HepG2 (cell line): ENCODE data around the gene MLX. TPM values are rescaled to one million over a fixed set of nuclear protein-coding genes. Genes with fewer than 3 reads are reported as not detected.

Experiments
- DMAP1 ChIP-seq: IDR thresholded peaks from 2 replicates; pipeline ENCODE4 v1.6.1; 2016
- DRAP1 ChIP-seq: IDR thresholded peaks from 2 replicates; pipeline ENCODE4 v1.6.1; 2016; ENCODE audit warnings: missing genetic modification reagents, missing compliant biosample characterization
- E2F5 ChIP-seq: sonication (generic); formaldehyde crosslinking; conservative IDR thresholded peaks from 2 replicates; pipeline ENCODE4 v1.4.0; 2020; ENCODE audit warnings: missing genetic modification reagents
- FOXK1 ChIP-seq: sonication (generic); formaldehyde crosslinking; IDR thresholded peaks from 2 replicates; pipeline ENCODE4 v1.4.0; 2020; ENCODE audit warnings: low read depth, missing genetic modification reagents, borderline replicate concordance
- HMGXB4 ChIP-seq, 2 experiments: sonication (generic) in 1 of 2; formaldehyde crosslinking in 1 of 2; IDR thresholded peaks; 2 replicates each; pipeline versions ENCODE4 v1.4.0 to v1.6.1; 2018 to 2020; ENCODE audit warnings: missing genetic modification reagents in 2 of 2, borderline replicate concordance in 1 of 2, low read depth in 1 of 2, mild to moderate bottlenecking in 1 of 2, missing biosample characterization in 1 of 2
- HNRNPUL1 ChIP-seq: fragments of 200-400 bp; formaldehyde crosslinking; IDR thresholded peaks from 2 replicates; pipeline ENCODE4 v1.6.1; 2017; ENCODE audit warnings: low read depth, mild to moderate bottlenecking, low read length, moderate library complexity
- IRF9 ChIP-seq: sonication (generic); formaldehyde crosslinking; IDR thresholded peaks from 2 replicates; pipeline ENCODE4 v1.8.0; 2022; ENCODE audit warnings: missing genetic modification reagents, mild to moderate bottlenecking, borderline replicate concordance
- NFKB2 ChIP-seq: sonication (generic); formaldehyde crosslinking; IDR thresholded peaks from 2 replicates; pipeline ENCODE4 v1.4.0; 2020; ENCODE audit warnings: missing genetic modification reagents, borderline replicate concordance
- NR2C2 ChIP-seq: sonication (generic); formaldehyde crosslinking; IDR thresholded peaks from 2 replicates; pipeline ENCODE4 v1.4.0; 2020; ENCODE audit warnings: missing genetic modification reagents, mild to moderate bottlenecking, moderate library complexity, borderline replicate concordance
- POLR2A ChIP-seq, 2 experiments: IDR thresholded peaks; 2 replicates each; pipeline ENCODE4 v1.6.1; 2011; ENCODE audit warnings: low read depth in 2 of 2, low read length in 2 of 2, mild to moderate bottlenecking in 1 of 2, moderate library complexity in 1 of 2; ENCODE audit not compliant: insufficient read depth in 1 of 2
- REST ChIP-seq, 2 experiments: IDR thresholded peaks; 2 replicates each; pipeline ENCODE4 v1.6.1; 2011 to 2012; ENCODE audit warnings: low read length in 2 of 2, borderline replicate concordance in 1 of 2, low read depth in 1 of 2, mild to moderate bottlenecking in 1 of 2, moderate library complexity in 1 of 2
- SMC3 ChIP-seq: IDR thresholded peaks from 2 replicates; pipeline ENCODE4 v1.6.1; 2011; ENCODE audit warnings: low read length, improper control_type of control experiment
- ZNF224 ChIP-seq: sonication (generic); formaldehyde crosslinking; IDR thresholded peaks from 2 replicates; pipeline ENCODE4 v1.5.0; 2020; ENCODE audit warnings: mild to moderate bottlenecking, missing genetic modification reagents
- ZNF414 ChIP-seq: sonication (generic); formaldehyde crosslinking; IDR thresholded peaks from 2 replicates; pipeline ENCODE4 v1.5.0; 2020; ENCODE audit warnings: missing genetic modification reagents
- ZNF574 ChIP-seq: sonication (generic); formaldehyde crosslinking; IDR thresholded peaks from 2 replicates; pipeline ENCODE4 v1.4.0; 2020; ENCODE audit warnings: missing genetic modification reagents
- ZNF580 ChIP-seq: IDR thresholded peaks from 2 replicates; pipeline ENCODE4 v1.6.1; 2016; ENCODE audit warnings: low read depth, borderline replicate concordance
- ZNF589 ChIP-seq: sonication (generic); formaldehyde crosslinking; conservative IDR thresholded peaks from 2 replicates; pipeline ENCODE4 v1.8.0; 2022; ENCODE audit warnings: mild to moderate bottlenecking, moderate library complexity, missing genetic modification reagents
- polyA plus RNA-seq, 8 experiments: library from polyadenylated mRNA; depleted of rRNA in 3 of 8; stranded (reverse) in 7 of 8; unstranded in 1 of 8; fragments of >200 nt; fragmentation: Illumina TruSeq in 4 of 8; extraction: Trizol in 4 of 8; gene quantifications; 2 replicates each; pipeline versions ENCODE4 v1.2.1 to v1.2.3, GENCODE V29; 2011 to 2016; ENCODE audit warnings: low read depth in 4 of 8, missing spikeins in 1 of 8, mixed read lengths in 1 of 8; ENCODE audit not compliant: insufficient read depth in 1 of 8
- total RNA-seq, 5 experiments: library from RNA; depleted of rRNA; stranded (reverse); fragments of >200 nt; fragmentation: Illumina TruSeq; extraction: Trizol; gene quantifications; 2 replicates each; pipeline ENCODE4 v1.2.3, GENCODE V29; 2016; ENCODE audit warnings: low read depth in 1 of 5

The MLX gene
- total and polyA plus RNA-seq, 2 of the 13 experiments (the other 11 are each of a cell fraction or from before 2014, with no cell fraction given) = 38.9 to 74.4 TPM

GRCh38 chr17:42520540-42520951 lies 46.4 kb upstream of the MLX start (continued):
- TF ChIP-seq E2F5 (CRISPR knock-in tag) (no peak), DRAP1 (CRISPR knock-in tag) (no peak), REST (IDR thresholded peaks at IDR 0.05; ENCODE audit: borderline replicate concordance in 1 of 2, low read depth in 1 of 2, low read length in 2 of 2) (no peak), HMGXB4 (CRISPR knock-in tag; IDR thresholded peaks at IDR 0.05; ENCODE audit: borderline replicate concordance in 1 of 2, low read depth in 1 of 2) (peak; percentile 13 to 29; a peak in 1 of 4 replicates), SMC3 (peak; percentile 34; the same call in 1 of the 2 replicates), ZNF589 (CRISPR knock-in tag) (no peak), FOXK1 (no peak), ZNF414 (CRISPR knock-in tag) (no peak), NFKB2 (CRISPR knock-in tag) (0 out of 2 replicates have a peak, but pooled peaks have one; percentile 2), IRF9 (CRISPR knock-in tag) (no peak), NR2C2 (0 out of 2 replicates have a peak, but pooled peaks have one; percentile 23), ZNF580 (CRISPR knock-in tag) (no peak), HNRNPUL1 (no peak), ZNF574 (CRISPR knock-in tag) (no peak), POLR2A (IDR thresholded peaks at IDR 0.05; ENCODE audit: insufficient read depth in 1 of 2, low read depth in 2 of 2, low read length in 2 of 2) (0 out of 4 replicates have a peak, but pooled peaks of 1 of the 2 experiments have one; percentile 17), ZNF224 (CRISPR knock-in tag) (no peak), DMAP1 (CRISPR knock-in tag) (no peak)
